HG03342 (cell line): Measurements from ENCODE around the gene GRM8.

Experiments
- ATAC-seq: cut with Tn5 transposase; IDR thresholded peaks from one replicate; pipeline ENCODE4 v1.9.1; 2021; ENCODE audit warnings: mild to moderate bottlenecking, moderate library complexity; ENCODE audit not compliant: unreplicated experiment

The GRM8 gene

DNA sequence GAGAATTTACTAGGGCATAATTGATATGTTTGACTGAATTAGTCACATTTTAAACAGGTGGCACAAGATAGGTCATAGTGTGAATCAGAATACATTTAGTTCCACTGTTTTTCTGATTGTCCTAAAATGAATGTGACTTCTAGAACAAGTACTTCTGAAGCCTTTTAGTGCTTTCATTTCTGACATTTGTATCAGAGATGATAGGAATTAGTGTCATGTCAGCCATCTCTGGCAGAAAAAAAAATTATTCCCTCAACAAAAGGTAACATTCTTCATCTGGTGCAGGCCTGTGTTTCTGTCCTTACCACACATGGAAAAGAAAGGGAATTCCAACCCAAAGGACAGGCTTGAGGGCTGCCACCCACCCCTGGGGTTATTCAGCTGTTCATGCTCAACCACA, 21.3 kb downstream of the GRM8 start:
- ATAC-seq, result no peak

DNA sequence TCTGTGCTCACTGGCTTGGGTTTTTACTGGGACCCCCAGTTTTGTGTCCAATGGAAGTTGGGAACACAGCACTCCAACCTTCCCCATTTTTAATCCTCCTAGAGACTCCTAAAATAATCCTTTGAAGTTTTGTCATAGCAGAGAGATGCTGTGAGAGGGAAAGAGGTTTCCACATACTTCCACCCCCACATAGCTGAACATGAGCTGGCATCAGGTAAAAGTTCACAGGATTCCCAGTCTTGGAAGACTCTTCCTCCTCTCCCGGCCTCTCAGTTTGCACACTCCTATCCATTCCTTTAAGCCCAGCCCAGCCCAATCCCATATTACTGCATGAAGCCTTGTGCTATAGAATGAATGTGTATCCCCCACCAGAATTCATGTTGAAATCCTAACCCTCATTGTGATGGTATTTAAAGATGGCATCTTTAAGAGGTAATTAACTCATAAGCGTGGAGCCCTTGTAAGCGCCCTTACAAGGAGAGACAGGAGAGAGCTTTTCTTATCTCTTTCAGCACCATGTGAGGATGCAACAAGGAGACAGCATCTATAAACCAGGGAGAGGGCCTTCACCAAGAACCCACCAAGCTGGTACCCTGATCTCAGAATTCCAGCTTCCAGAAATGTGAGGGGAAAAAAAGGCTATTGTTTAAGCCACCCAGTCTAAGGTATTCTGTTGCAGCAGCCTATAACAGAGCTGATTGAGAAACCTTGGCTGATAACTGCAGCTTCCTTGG, 22.4 kb downstream of the GRM8 start:
- no peak for ATAC-seq

DNA sequence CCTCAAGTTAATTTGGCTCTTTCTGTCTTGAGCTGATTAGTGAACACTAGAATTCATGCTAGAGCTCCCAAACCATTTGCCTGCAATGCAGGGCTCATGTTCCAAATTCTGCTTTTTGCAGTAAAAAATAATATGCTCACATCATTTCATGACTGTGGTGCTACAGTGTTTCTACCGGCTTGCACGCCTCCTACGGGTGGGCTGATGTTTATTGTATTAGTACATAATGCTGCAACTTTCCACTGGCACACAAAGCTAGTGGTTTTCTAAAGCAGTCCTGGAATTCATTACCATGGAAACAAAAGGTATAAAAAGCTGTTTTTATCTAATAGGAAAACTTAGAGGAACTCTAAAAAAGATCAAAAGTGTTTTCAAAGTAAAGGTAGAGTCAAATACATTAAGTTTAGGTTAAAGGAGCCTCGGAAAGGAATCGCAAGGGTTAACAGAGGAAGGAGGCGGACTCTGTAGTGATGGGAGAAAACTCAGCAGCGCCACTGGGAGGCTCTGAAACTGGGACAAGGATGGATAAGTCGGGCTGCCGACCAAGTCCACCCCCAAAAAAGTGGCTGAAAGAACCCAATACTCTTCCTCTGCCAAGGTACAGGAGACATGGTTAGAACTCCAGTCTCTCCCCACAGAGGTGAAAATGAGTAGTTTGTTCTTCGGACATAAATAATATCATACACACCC, 25.9 kb downstream of the GRM8 start:
- ATAC-seq, result no peak

DNA sequence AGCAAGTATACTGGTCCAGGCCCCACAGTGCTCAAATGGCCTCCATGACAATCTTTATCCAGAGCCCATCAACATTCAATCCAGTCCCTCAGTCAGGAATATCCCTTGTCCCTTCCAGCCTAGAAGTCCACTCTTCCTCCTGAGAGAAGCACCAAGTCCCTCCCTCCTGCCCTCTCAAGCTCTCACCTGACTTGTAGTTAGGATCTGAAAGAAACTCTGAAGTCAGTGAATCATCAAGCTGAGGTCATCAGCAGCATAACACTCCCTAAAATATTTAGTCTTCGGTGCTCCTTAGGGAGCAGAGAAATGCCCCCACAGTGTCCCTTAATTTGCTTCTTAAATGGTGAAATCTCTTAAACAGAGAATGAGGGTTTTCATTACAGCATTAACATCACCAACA, 31.0 kb downstream of the GRM8 start:
- no peak for ATAC-seq

DNA sequence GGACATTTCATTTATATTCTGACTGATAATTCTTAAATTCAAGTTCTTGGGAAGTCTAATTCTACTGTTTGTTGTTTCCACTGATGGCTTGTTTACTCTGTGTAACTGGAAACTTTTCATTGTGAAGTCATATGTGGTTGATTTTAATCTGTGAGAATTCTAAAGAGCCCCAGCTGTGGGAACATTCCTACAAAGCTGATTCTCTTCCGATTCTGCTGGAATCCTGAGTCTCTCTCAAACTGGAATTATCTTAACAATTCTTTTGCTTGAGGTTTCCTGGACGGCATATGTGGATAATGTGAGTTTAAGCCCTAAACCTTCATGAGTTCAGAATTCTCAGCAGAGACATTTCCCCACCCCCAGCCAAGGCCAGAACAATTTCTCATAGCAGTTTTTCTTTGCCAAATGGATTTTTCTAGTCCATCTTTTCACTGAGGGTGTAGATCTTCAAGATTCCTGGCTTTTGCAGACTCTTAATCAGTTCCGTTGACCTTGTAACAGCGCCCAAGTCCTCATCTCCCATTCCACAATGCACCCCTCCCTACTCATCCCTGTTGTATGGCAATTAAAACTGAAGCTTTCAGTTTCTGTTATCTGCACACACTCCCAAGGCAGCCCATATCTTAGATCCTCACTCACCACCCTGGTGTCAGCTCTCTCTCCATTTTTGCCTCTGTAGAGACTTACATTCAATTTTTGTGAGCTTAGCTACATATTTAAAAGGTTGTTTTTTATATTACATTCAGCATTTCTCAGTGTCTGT, 37.6 kb downstream of the GRM8 start:
- no peak for ATAC-seq

DNA sequence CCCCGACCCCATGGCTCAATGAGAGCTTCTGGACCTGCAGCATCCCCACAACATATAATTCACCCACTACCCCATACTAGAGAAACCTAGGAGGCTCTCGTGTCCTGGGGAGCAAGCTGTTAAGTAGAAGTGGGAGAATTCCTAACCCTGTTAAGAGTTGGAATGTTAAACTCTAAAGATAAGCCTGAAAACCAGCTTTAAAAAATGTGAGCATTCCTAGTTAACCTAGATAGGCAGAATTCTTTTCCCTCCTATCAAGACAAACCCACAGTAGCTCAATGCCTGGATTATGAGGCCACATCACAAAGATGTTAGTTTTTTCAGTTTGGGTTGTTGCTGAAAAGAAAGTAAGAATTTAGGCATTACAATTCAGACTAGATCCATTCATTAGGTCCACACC, 42.9 kb downstream of the GRM8 start:
- no peak for ATAC-seq

DNA sequence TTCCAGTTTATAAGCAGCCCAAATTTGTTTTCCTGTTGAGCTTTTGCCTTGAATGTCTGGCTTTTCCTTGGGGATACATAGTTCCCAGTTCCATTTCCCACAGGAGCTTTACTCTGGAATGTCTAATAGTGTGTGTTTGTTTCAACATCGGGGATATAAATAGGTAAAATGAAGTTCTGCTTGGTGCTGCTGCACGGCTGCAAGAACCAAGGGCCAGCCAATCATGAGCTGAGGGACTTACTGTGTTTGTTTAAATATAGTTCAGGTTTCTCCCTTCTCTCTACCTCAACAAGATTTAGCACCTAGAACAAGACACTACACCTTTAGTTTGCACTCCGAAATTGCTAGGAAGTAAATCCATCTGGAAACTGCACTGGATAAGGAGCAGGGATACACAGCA, 43.9 kb downstream of the GRM8 start:
- ATAC-seq, result no peak

DNA sequence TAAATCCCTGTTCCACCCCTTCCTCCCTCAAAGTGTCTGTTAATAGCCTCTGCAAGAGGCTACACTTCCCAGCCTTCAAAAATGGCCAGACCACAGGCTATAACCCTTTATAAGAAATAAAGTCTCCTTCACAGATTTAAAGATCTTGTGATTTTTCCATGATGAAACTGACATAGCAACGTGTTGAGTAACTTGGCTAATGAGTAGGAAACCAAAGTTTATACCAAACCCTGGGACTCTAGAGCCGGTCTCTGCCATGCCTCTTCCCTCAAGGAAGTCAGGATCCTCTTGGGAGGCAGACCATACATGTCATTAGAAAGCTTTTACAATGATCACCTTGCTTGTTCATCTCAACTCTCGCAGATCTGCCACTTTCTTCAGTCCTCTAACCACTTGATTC, 44.4 kb downstream of the GRM8 start:
- no peak for ATAC-seq

DNA sequence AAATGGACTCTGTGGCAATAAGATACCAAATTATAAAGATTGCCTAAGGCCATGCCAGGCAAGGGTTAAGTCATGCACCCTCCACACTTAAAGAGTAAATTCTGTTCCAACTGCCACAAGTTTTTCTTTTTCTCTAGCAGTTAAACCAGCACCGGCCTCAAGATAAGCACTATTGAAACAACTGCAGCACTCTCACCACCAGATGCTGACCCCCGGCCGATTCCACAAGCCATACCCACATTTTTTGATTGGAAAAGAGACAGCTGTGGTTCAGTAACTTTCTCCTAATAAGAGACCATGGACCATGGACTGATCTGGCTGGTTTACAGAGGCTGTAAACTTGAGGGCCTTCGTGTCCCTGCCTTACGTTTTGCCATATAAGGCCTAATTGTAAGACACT, 44.9 kb downstream of the GRM8 start:
- no peak for ATAC-seq

DNA sequence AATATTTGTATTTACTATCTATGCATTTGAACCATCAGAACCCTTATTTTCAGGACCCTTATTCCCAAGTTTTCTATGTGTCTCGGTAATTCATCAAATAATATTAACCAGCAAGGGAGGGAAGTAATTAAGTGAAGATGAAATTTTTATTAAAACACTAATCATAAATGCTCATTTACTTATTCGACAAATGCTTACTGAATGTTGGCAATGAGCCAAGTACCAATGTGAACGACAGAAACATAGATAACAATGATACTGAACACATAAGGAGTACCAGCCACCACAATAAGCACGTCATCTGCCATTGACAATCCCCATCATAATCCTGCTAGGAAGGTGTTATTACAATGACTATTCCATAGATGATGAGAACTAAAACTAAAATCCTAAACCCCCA, 45.5 kb downstream of the GRM8 start:
- ATAC-seq, result no peak

DNA sequence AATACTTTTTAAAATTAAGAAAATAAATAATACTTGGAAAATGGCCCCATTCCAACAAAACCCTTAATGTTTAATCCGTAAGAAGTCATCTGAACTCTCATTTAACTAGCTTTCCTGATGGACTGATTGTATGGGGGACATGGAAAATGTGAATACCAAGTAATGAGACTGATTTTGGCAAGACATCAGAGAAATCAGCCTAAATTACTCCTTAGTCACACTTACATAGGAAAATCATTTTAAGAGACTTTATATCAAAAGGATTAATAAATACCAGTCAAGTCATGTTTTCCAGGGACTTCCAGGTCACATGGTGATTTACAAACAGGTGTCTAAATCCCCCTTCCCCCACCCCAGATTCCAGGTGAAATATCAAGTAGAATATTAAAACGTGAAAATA, 58.2 kb downstream of the GRM8 start:
- ATAC-seq, result no peak

DNA sequence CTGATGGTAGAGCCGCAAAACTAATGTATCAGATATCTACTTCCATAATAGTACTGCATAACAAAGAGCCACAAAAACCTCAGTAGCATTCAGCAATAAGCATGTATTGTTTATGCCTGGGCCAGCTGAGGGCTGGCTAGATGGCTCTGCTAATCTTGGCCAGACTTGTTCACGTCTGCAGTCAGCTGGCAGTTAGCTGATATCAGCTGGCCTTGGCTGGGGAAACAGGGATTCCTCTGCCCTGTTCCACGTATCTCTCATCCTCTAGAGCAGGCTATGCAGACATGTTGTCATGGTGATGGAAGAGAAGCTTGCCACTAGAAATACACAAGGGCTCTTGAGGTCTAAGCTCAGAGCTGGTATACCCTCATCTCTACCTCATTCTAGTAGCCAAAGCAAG, 62.9 kb downstream of the GRM8 start:
- no peak for ATAC-seq

DNA sequence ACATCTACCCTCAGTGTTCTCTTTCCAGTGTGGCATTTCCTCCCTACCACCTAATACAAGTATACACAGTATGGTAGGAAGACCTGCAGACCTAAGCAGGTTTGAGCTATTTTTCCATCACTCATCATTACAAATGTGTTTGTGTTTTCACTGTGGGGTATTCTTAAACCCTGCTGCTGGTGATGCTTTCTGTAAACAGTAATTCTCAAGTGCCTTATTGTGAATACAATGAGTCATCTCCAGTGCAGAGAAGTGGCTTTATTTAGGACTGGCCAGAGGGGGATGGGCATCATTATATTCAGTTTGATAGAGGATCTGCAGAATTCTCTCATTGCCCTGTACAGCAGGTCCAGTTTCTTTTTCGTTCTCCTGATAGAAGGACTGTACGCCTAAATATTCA, 63.7 kb downstream of the GRM8 start:
- ATAC-seq, result no peak

DNA sequence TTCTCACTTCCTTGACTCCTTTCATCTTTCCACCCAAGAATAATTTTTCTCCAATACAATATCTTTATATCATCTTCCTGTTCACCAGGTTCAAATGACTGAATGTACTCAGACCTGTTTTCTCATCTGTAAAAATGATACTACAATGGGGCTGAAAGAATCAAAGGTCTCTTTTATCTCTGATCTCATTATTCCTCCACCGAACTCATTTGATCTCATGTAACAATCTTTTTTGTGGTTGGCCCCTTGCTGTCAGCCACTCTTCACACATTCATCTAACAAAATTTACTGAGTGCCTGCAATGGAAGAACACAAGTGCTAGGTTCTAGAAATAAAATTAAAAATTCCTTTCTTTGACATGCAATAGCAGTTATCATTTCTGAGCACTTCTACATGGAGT, 65.0 kb downstream of the GRM8 start:
- ATAC-seq, result no peak

DNA sequence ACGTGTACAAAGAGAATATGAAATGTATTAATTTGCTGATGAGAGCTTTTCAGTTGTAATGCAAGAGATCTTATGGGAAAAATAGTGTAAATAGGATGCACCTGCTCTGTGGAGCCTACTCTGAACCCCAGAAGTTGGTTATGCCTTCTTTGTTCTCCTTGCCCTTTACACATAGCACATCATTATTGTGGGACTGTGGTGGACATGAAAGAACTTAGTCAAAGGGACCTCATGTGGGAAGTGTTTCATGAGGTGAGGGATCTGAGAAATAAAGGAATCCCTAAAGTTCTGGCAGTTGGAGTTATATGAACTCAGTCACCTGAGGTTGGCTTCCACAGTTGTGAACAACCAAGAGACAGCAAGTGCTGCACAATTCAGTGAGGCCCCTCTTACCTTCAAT, 66.1 kb downstream of the GRM8 start:
- ATAC-seq, result no peak

DNA sequence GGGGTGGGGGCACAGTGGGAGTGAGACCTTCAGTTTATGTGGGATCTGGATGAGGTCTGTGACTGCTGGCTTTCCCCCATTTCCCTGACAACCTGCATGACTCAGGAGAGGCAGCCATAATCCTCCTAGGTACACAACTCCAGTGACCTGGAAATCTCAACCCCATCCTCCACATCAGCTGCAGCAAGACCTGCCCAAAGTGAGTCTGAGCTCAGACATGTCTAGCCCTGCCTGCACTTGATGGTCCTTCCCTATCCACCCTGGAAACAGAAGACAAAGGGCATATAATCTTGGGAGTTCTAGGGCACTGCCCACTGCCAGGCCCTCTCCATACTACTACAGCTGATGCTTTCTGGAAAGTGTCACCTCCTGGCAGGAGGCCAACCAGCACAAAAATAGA, 75.6 kb downstream of the GRM8 start:
- ATAC-seq, result no peak

DNA sequence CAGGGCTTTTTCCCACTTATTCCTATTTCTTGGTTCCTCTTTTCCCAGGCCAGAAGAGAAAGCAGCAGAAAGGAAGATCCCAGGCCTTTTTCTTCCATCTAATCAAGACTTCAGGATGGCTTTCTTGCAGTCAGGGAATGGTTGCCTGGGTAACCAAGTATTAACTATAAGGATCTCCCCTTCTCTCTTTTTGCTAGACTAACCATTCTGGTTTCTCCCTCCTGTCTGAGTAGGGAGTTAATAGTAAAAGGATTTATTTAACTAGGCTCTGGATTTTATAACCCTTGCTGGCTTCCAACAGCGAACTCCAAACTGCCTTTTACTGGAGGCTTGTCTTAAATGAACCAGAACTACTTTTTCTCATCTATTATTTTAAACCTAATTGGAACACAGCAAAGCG, 90.4 kb downstream of the GRM8 start:
- ATAC-seq, result no peak

DNA sequence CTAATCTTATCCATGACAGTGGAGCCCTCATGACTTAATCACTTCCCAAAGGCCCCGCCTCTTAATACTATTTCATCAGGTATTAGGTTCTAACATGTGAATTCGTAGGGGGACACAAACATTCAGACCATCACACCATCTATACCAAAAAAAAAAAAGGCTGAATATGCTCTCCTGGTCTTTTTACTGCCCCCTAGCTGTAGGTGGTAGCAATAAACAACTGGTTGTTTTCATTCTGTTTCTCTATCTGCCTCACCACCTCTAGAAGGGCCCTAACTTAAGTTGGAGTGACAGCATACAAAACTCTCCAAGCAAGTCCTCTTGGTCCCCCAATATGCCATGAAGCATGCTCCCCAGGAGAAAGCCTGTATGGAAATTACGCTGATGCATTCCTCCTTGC, 94.1 kb downstream of the GRM8 start:
- peak; percentile 72 for ATAC-seq

DNA sequence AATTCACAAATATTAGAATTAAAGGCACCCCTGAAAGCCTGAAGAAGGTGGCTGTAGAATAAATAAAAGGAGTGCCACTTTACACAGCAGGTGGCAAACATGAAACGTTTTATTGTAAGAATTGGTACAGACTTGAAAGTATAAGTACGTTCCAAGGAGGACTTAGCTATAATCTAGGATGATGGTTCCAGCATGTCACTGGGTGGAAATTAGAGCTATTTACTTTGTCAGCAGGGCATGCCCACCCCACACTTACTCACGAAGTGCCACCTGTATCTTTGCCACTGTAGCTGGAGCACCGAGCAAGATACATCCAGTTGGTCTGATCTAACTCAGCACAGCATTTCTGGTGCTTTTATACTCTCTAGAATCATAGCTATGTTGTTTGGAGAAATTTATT, 97.8 kb downstream of the GRM8 start:
- no peak for ATAC-seq

DNA sequence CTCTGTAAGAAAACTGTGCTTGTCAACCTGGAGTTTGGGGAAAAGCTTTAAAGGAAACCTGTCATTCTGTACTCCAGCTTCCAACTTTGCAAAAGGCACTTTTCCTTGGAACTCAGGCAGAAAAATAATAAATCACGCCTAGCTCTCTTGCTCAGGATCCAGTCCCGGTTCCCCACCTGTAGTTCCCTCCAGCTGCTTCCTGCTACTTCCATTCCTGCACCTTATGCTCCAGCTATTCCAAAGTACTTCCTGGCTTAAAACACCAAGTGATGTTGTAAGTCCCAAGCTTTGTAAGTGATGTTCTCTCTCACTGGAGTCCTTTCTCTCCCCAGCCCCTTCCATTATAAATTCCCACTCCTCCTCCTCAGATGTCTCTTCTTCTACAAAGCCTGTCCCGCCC, 98.6 kb downstream of the GRM8 start:
- ATAC-seq, result no peak

DNA sequence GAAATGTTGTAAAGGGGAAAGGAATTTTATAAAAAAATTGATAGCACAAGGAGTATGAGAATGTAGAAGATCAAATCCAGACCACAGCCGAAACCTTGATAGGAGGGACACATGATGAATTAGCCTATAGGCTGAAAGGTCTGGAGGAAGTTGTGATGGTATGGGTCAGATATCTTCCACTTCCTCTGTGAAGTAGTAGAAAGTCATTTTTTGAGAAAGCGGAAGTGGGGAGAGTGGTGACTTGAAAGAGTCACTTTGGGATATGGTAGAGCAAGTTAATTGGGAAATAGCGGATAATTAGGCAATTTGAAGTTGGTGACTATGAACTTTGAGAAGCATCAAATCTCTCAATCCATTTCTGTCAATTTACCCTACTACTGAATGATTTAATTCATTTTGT, 99.4 kb downstream of the GRM8 start:
- no peak for ATAC-seq

DNA sequence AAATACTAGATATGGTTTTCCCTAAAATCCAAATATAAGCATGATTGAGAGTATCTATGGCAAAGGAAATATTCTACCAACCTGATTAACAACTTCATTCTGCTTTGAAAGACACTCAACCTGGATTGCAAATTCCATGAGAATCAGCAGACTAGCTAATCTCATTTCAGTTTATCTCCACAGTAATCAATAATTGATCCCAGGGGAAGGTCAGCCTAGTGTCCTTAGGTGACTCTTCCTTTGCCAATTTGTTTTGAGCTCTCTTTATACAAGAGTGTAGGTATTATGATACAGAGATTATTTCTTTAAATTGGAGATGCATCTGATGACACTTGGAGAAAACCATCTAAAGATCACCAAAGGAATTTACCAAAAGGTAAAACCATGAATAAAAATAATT, 100.3 kb downstream of the GRM8 start:
- no peak for ATAC-seq
